ENCODE results near the gene MCRIP2.

The MCRIP2 gene

DNA sequence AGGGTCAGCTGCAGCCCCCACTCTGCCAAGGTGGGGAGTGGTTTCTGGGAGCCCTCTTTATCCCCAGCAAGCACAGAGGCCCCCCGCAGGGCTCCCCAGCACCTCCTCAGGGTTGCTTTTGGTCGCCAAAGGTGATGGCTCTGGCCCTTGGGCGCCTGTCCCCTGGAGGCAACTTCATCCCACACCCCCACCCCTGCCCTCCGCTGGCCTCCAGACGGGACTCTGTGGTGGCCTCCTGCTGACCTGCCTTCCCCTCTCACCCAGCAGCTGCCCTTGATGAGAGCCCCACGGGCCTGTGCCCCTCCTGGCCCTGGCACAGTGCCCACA, 18.5 kb downstream of the MCRIP2 start:
- Histone ChIP-seq H3K27ac (ENCODE audit: insufficient read depth, low read length, poor library complexity, severe bottlenecking) (no peak overlapping the region), H3K36me3 (ENCODE audit: control insufficient read depth, insufficient read depth, low read length) (no peaks in the 10 kb centered on the region), H3K27me3 (replicated peaks; ENCODE audit: control insufficient read depth, insufficient read depth, low read length, poor library complexity, severe bottlenecking) (no peaks in the 10 kb centered on the region), H3K4me3 (ENCODE audit: insufficient read depth, low read depth, low read length, poor library complexity, severe bottlenecking) (no peak overlapping the region), H3K4me1 (ENCODE audit: control insufficient read depth, insufficient read depth, low read length, poor library complexity, severe bottlenecking) (no peaks in the 10 kb centered on the region), H3K9me3 (ENCODE audit: control insufficient read depth, low read length) (no peaks in the 10 kb centered on the region)
- DNase-seq: no peak

DNA sequence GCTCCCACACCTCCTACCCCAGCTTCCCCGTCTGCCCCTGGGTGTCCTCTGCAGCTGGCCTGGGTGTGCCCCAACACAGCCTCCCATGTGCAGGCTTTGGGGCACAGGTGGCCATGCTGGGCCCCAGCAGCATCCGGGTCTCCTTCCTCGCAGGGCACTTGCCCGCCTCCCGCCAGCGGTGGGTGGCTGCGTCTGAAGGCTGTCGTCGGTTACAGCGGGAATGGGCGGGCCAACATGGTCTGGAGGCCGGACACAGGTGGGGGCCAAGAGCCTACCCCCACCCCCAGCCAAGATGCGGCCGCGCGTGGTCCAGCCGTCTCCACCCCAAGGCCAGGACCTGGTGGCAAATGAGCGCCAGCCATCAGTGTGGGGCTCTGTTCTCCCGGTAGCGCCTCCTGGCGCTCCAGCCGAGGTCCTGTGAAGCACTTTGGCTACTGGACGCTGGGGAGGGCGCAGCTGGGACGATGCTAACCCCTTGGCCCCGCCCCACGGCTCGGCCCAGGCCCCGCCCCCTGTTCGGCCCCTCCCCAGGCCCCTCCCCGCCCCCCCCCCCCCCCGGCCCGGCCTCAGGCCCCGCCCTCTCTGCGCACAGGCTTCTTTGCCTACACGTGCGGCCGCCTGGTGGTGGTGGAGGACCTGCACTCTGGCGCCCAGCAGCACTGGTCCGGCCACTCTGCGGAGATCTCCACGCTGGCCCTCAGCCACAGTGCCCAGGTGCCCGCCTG, 19.0 kb downstream of the MCRIP2 start:
- H3K27ac ChIP-seq (ENCODE audit: insufficient read depth, low read length, poor library complexity, severe bottlenecking): no peak overlapping the region
- DNase-seq: peak; percentile 44 to 64 (median 56)

GRCh38 chr16:661184-661821, 19.7 kb downstream of the MCRIP2 start:
- Histone ChIP-seq H3K27me3 (replicated peaks; ENCODE audit: control insufficient read depth, insufficient read depth, low read length, poor library complexity, severe bottlenecking) (no peaks in the 10 kb centered on the region), H3K4me3 (ENCODE audit: insufficient read depth, low read depth, low read length, poor library complexity, severe bottlenecking) (no peak overlapping the region), H3K4me1 (ENCODE audit: control insufficient read depth, insufficient read depth, low read length, poor library complexity, severe bottlenecking) (no peaks in the 10 kb centered on the region), H3K9me3 (ENCODE audit: control insufficient read depth, low read length) (no peaks in the 10 kb centered on the region), H3K27ac (ENCODE audit: insufficient read depth, low read length, poor library complexity, severe bottlenecking) (no peak overlapping the region), H3K36me3 (ENCODE audit: control insufficient read depth, insufficient read depth, low read length) (no peaks in the 10 kb centered on the region)
- no peak for DNase-seq

More for the DNA sequence above, 19.0 kb downstream of the MCRIP2 start:
- no peaks in the 10 kb centered on the region for H3K36me3 ChIP-seq (ENCODE audit: control insufficient read depth, insufficient read depth, low read length)
- H3K4me3 ChIP-seq (ENCODE audit: insufficient read depth, low read depth, low read length, poor library complexity, severe bottlenecking): no peak overlapping the region
- H3K27me3 ChIP-seq (replicated peaks; ENCODE audit: control insufficient read depth, insufficient read depth, low read length, poor library complexity, severe bottlenecking): no peaks in the 10 kb centered on the region
- H3K4me1 ChIP-seq (ENCODE audit: control insufficient read depth, insufficient read depth, low read length, poor library complexity, severe bottlenecking): no peaks in the 10 kb centered on the region
- H3K9me3 ChIP-seq (ENCODE audit: control insufficient read depth, low read length): no peaks in the 10 kb centered on the region

- Histone ChIP-seq H3K4me3 (ENCODE audit: insufficient read depth, low read depth, low read length, poor library complexity, severe bottlenecking) (no peak overlapping the region), H3K36me3 (ENCODE audit: control insufficient read depth, insufficient read depth, low read length) (no peaks in the 10 kb centered on the region), H3K27me3 (replicated peaks; ENCODE audit: control insufficient read depth, insufficient read depth, low read length, poor library complexity, severe bottlenecking) (no peaks in the 10 kb centered on the region)
Measured at GRCh38 chr16:662095-662494, 20.5 kb downstream of the MCRIP2 start.

GRCh38 chr16:662597-662996, 21.0 kb downstream of the MCRIP2 start:
- H3K36me3 ChIP-seq (ENCODE audit: control insufficient read depth, insufficient read depth, low read length): no peaks in the 10 kb centered on the region
- H3K9me3 ChIP-seq (ENCODE audit: control insufficient read depth, low read length): no peaks in the 10 kb centered on the region
- no peak for DNase-seq
- H3K27me3 ChIP-seq (replicated peaks; ENCODE audit: control insufficient read depth, insufficient read depth, low read length, poor library complexity, severe bottlenecking): no peaks in the 10 kb centered on the region
- no peak overlapping the region for H3K27ac ChIP-seq (ENCODE audit: insufficient read depth, low read length, poor library complexity, severe bottlenecking)
- H3K4me3 ChIP-seq (ENCODE audit: insufficient read depth, low read depth, low read length, poor library complexity, severe bottlenecking): no peak overlapping the region
- H3K4me1 ChIP-seq (ENCODE audit: control insufficient read depth, insufficient read depth, low read length, poor library complexity, severe bottlenecking): peaks cover 9% of the 10 kb centered on the region

More at GRCh38 chr16:662095-662494, 20.5 kb downstream of the MCRIP2 start:
- peaks cover 4% of the 10 kb centered on the region for H3K4me1 ChIP-seq (ENCODE audit: control insufficient read depth, insufficient read depth, low read length, poor library complexity, severe bottlenecking)
- H3K27ac ChIP-seq (ENCODE audit: insufficient read depth, low read length, poor library complexity, severe bottlenecking): no peak overlapping the region
- no peaks in the 10 kb centered on the region for H3K9me3 ChIP-seq (ENCODE audit: control insufficient read depth, low read length)
- no peak for DNase-seq

DNA sequence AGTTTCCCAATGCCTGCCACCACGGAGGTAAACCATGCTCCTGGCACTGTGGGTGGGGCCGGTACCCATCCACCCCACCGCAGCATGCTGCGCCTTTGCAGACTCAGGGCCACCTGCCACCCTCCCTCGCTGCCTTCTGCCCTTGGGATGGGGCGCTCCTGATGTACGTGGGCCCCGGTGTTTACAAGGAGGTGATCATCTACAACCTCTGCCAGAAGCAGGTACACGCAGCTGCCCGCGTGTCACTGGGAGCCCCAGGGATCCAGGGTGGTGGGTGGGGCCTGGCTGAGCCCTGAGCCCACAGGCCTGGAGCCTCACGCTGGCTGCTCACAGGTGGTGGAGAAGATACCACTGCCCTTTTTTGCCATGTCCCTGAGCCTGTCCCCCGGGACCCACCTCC, 24.9 kb downstream of the MCRIP2 start:
- H3K36me3 ChIP-seq (ENCODE audit: control insufficient read depth, insufficient read depth, low read length): peaks cover 25% of the 10 kb centered on the region
- H3K9me3 ChIP-seq (ENCODE audit: control insufficient read depth, low read length): no peaks in the 10 kb centered on the region
- no peak overlapping the region for H3K27ac ChIP-seq (ENCODE audit: insufficient read depth, low read length, poor library complexity, severe bottlenecking)
- H3K27me3 ChIP-seq (replicated peaks; ENCODE audit: control insufficient read depth, insufficient read depth, low read length, poor library complexity, severe bottlenecking): no peaks in the 10 kb centered on the region
- DNase-seq: no peak
- peaks cover 19% of the 10 kb centered on the region for H3K4me1 ChIP-seq (ENCODE audit: control insufficient read depth, insufficient read depth, low read length, poor library complexity, severe bottlenecking)
- H3K4me3 ChIP-seq (ENCODE audit: insufficient read depth, low read depth, low read length, poor library complexity, severe bottlenecking): no peak overlapping the region

DNA sequence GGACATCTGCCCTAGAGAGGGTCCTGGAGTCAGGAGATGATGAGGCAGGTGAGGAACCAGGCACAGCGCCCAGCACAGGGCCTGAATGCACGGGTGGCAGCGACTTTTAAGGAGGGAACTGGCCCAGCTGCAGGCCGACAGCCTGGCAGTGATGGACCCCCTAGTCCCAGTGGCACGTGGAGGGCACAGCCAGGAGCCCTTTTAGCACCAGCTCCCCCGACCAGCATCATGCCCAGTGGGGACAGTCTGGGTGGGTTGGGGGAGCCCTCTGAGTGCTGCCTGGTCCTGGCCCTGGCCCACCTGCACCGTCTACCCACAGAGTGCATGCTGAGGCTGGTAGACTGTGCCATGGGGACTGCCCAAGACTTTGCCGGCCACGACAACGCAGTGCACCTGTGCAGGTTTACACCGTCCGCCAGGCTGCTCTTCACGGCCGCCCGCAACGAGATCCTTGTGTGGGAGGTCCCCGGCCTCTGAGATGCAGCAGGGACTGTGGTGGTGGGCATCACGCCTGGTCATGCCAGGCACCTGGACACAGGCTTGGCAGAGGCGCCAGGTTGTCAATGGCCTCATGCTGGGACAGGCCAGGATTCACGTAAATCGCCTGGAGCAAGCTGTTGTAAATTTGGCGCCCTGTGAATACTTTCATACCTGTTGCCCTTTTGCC, 25.6 kb downstream of the MCRIP2 start:
- Histone ChIP-seq H3K4me3 (ENCODE audit: insufficient read depth, low read depth, low read length, poor library complexity, severe bottlenecking) (peak overlapping the region; percentile 80), H3K9me3 (ENCODE audit: control insufficient read depth, low read length) (no peaks in the 10 kb centered on the region)
- DNase-seq: no peak

GRCh38 chr16:667780-668518, 26.3 kb downstream of the MCRIP2 start, which contains the start of gene RHOT2:
RHOT2 (plus strand) TSS chr16:668132; CDS start chr16:668200, 68 bp downstream.
- DNase-seq: peak; percentile 82 to 86 (median 85)
- H3K4me1 ChIP-seq (ENCODE audit: control insufficient read depth, insufficient read depth, low read length, poor library complexity, severe bottlenecking): peaks cover 19% of the 10 kb centered on the region

More for the DNA sequence above, 25.6 kb downstream of the MCRIP2 start:
- H3K36me3 ChIP-seq (ENCODE audit: control insufficient read depth, insufficient read depth, low read length): peaks cover 32% of the 10 kb centered on the region
- H3K27me3 ChIP-seq (replicated peaks; ENCODE audit: control insufficient read depth, insufficient read depth, low read length, poor library complexity, severe bottlenecking): no peaks in the 10 kb centered on the region
- peak overlapping the region; percentile 78 for H3K27ac ChIP-seq (ENCODE audit: insufficient read depth, low read length, poor library complexity, severe bottlenecking)
- H3K4me1 ChIP-seq (ENCODE audit: control insufficient read depth, insufficient read depth, low read length, poor library complexity, severe bottlenecking): peaks cover 19% of the 10 kb centered on the region

GRCh38 chr16:668519-669171, 27.0 kb downstream of the MCRIP2 start:
- peaks cover 19% of the 10 kb centered on the region for H3K4me1 ChIP-seq (ENCODE audit: control insufficient read depth, insufficient read depth, low read length, poor library complexity, severe bottlenecking)
- H3K27me3 ChIP-seq (replicated peaks; ENCODE audit: control insufficient read depth, insufficient read depth, low read length, poor library complexity, severe bottlenecking): no peaks in the 10 kb centered on the region
- no peaks in the 10 kb centered on the region for H3K9me3 ChIP-seq (ENCODE audit: control insufficient read depth, low read length)
- H3K27ac ChIP-seq (ENCODE audit: insufficient read depth, low read length, poor library complexity, severe bottlenecking): peak overlapping the region; percentile 78
- H3K4me3 ChIP-seq (ENCODE audit: insufficient read depth, low read depth, low read length, poor library complexity, severe bottlenecking): peak overlapping the region; percentile 80
- H3K36me3 ChIP-seq (ENCODE audit: control insufficient read depth, insufficient read depth, low read length): peaks cover 45% of the 10 kb centered on the region
- no peak for DNase-seq

More at GRCh38 chr16:667780-668518, 26.3 kb downstream of the MCRIP2 start, which contains the start of gene RHOT2:
- Histone ChIP-seq H3K27me3 (replicated peaks; ENCODE audit: control insufficient read depth, insufficient read depth, low read length, poor library complexity, severe bottlenecking) (no peaks in the 10 kb centered on the region), H3K9me3 (ENCODE audit: control insufficient read depth, low read length) (no peaks in the 10 kb centered on the region), H3K27ac (ENCODE audit: insufficient read depth, low read length, poor library complexity, severe bottlenecking) (peak within 1 kb of the TSS; percentile 78), H3K36me3 (ENCODE audit: control insufficient read depth, insufficient read depth, low read length) (peaks cover 39% of the 10 kb centered on the region), H3K4me3 (ENCODE audit: insufficient read depth, low read depth, low read length, poor library complexity, severe bottlenecking) (peak within 1 kb of the TSS; percentile 80)
